Measurements from ENCODE around the gene OR2J3. TPM values are rescaled to one million over a fixed set of nuclear protein-coding genes. Genes with fewer than 3 reads are reported as not detected.
"Not testable (repeated sequence)": the region's sequence is repeated elsewhere in the genome, so short reads cannot be mapped to it uniquely, and the experiment has no call there.

Gene OR2J3
- total RNA-seq, result not detected in 2 replicates

GRCh38 chr6:29107758-29108157 lies at the start of gene OR2J3:
Gene OR2J3, plus strand, starts transcription at chr6:29108058. Its CDS starts 3,833 bp downstream, at chr6:29111891.
- DNase-seq (ENCODE audit: low read depth, low spot score), result no peak

GRCh38 chr6:29071831-29072723 lies 35.8 kb upstream of the OR2J3 start:
- DNase-seq (ENCODE audit: low read depth, low spot score), result no peak

- DNase-seq (ENCODE audit: low read depth, low spot score), result no peak
Observed at GRCh38 chr6:29079203-29079602, 28.7 kb upstream of the OR2J3 start.

GRCh38 chr6:29081312-29081711 lies 26.5 kb upstream of the OR2J3 start:
- no peak for DNase-seq (ENCODE audit: low read depth, low spot score)

GRCh38 chr6:29082457-29082856 lies 25.4 kb upstream of the OR2J3 start:
- DNase-seq (ENCODE audit: low read depth, low spot score), result no peak

- no peak for DNase-seq (ENCODE audit: low read depth, low spot score)
Observed at GRCh38 chr6:29087213-29087612, 20.6 kb upstream of the OR2J3 start, which contains the start of gene OR2B3. Gene OR2B3, minus strand, starts transcription at chr6:29087313. Its CDS starts 65 bp downstream, at chr6:29087248.

- no peak for DNase-seq (ENCODE audit: low read depth, low spot score)
Observed at GRCh38 chr6:29092957-29093356, 14.9 kb upstream of the OR2J3 start.

GRCh38 chr6:29097803-29098202 lies 10.1 kb upstream of the OR2J3 start:
- no peak for DNase-seq (ENCODE audit: low read depth, low spot score)

GRCh38 chr6:29099190-29099589 lies 8.7 kb upstream of the OR2J3 start, which contains the start of gene OR2J1:
Gene OR2J1, plus strand, starts transcription at chr6:29099490. Its CDS starts 1,453 bp downstream, at chr6:29100943.
- DNase-seq (ENCODE audit: low read depth, low spot score), result no peak

- DNase-seq (ENCODE audit: low read depth, low spot score), result no peak
Observed at GRCh38 chr6:29112135-29112534, 4.3 kb downstream of the OR2J3 start.

- DNase-seq (ENCODE audit: low read depth, low spot score), result not testable (repeated sequence)
Observed at GRCh38 chr6:29114964-29115363, 7.1 kb downstream of the OR2J3 start.

GRCh38 chr6:29129326-29130012 lies 21.6 kb downstream of the OR2J3 start:
- no peak for DNase-seq (ENCODE audit: low read depth, low spot score)

- no peak for DNase-seq (ENCODE audit: low read depth, low spot score)
Observed at GRCh38 chr6:29130644-29131043, 22.8 kb downstream of the OR2J3 start.

GRCh38 chr6:29131691-29132090 lies 23.8 kb downstream of the OR2J3 start:
- no peak for DNase-seq (ENCODE audit: low read depth, low spot score)

- DNase-seq (ENCODE audit: low read depth, low spot score), result no peak
Observed at GRCh38 chr6:29137724-29138123, 29.9 kb downstream of the OR2J3 start.

- no peak for DNase-seq (ENCODE audit: low read depth, low spot score)
Observed at GRCh38 chr6:29141606-29142005, 33.7 kb downstream of the OR2J3 start.

GRCh38 chr6:29142309-29142708 lies 34.5 kb downstream of the OR2J3 start:
- DNase-seq (ENCODE audit: low read depth, low spot score), result no peak

- no peak for DNase-seq (ENCODE audit: low read depth, low spot score)
Observed at GRCh38 chr6:29146179-29146578, 38.3 kb downstream of the OR2J3 start.

- DNase-seq (ENCODE audit: low read depth, low spot score), result no peak
Observed at GRCh38 chr6:29147074-29147473, 39.2 kb downstream of the OR2J3 start.

GRCh38 chr6:29149444-29149843 lies 41.6 kb downstream of the OR2J3 start:
- not testable (repeated sequence) for DNase-seq (ENCODE audit: low read depth, low spot score)

- no peak for DNase-seq (ENCODE audit: low read depth, low spot score)
Observed at GRCh38 chr6:29153083-29153482, 45.2 kb downstream of the OR2J3 start.

GRCh38 chr6:29155182-29155581 lies 47.3 kb downstream of the OR2J3 start:
- DNase-seq (ENCODE audit: low read depth, low spot score), result not testable (repeated sequence)
